CD4-positive, alpha-beta memory T cell (primary cell): ENCODE measurements around the gene FBXW5. TPM values are rescaled to one million over a fixed set of nuclear protein-coding genes. Genes with fewer than 3 reads are reported as not detected.

Source experiments
- CTCF ChIA-PET: fragments of 350-600 bp; sonication (Branson Sonifier 250); formaldehyde crosslinking; loops from one replicate; lab custom pipeline; 2021; ENCODE audit warnings: inconsistent platforms; ENCODE audit not compliant: partially characterized antibody; lab: Charles Lee
- POLR2A ChIA-PET: fragments of 350-600 bp; sonication (Branson Sonifier 250); formaldehyde crosslinking; loops from one replicate; lab custom pipeline; 2021; ENCODE audit not compliant: partially characterized antibody; lab: Charles Lee
- DNase-seq, 5 donors: peaks; one replicate each; pipeline versions ENCODE4 v3.0.0 to v3.0.0-alpha.2; 2020 to 2022; ENCODE audit warnings: mixed read lengths in 1 of 5
- H3K27ac ChIP-seq: one replicate; pipeline ENCODE4 v1.7.0; 2013; ENCODE audit warnings: low read depth, low read length
- H3K27me3 ChIP-seq: 2 replicates; pipeline ENCODE4 v1.7.0; 2013; ENCODE audit warnings: mild to moderate bottlenecking, low read length, moderate library complexity; ENCODE audit not compliant: insufficient read depth
- H3K36me3 ChIP-seq: 2 replicates; pipeline ENCODE4 v1.7.0; 2013; ENCODE audit warnings: mild to moderate bottlenecking, low read length, moderate library complexity; ENCODE audit not compliant: insufficient read depth
- H3K4me1 ChIP-seq: 2 replicates; pipeline ENCODE4 v1.7.0; 2013; ENCODE audit warnings: mild to moderate bottlenecking, low read length, moderate library complexity; ENCODE audit not compliant: insufficient read depth
- H3K4me3 ChIP-seq, 2 donors: one replicate each; pipeline ENCODE4 v1.7.0; 2013; ENCODE audit warnings: low read length in 2 of 2, mild to moderate bottlenecking in 1 of 2
- H3K9me3 ChIP-seq, 2 donors: one replicate each; pipeline ENCODE4 v1.7.0; 2013; ENCODE audit warnings: low read length in 2 of 2, control low read depth in 1 of 2; ENCODE audit not compliant: control insufficient read depth in 1 of 2
- H3K27ac Mint-ChIP-seq, 7 donors: one replicate each; pipeline ENCODE4 v1.8.0; 2020 to 2021; ENCODE audit warnings: mixed read lengths in 7 of 7, mild to moderate bottlenecking in 6 of 7, inconsistent platforms in 3 of 7, moderate library complexity in 3 of 7
- H3K27me3 Mint-ChIP-seq, 2 donors: one replicate each; pipeline ENCODE4 v1.8.0; 2020 to 2021; ENCODE audit warnings: mixed read lengths in 2 of 2
- H3K36me3 Mint-ChIP-seq, 2 donors: one replicate each; pipeline ENCODE4 v1.8.0; 2020 to 2021; ENCODE audit warnings: mixed read lengths in 2 of 2, inconsistent platforms in 1 of 2, mild to moderate bottlenecking in 1 of 2
- H3K4me1 Mint-ChIP-seq, 4 donors: one replicate each; pipeline ENCODE4 v1.8.0; 2020 to 2021; ENCODE audit warnings: mixed read lengths in 4 of 4, mild to moderate bottlenecking in 1 of 4
- H3K4me3 Mint-ChIP-seq, 8 donors: one replicate each; pipeline ENCODE4 v1.8.0; 2020 to 2021; ENCODE audit warnings: mixed read lengths in 8 of 8, mild to moderate bottlenecking in 7 of 8, moderate library complexity in 6 of 8, inconsistent platforms in 3 of 8
- H3K9me3 Mint-ChIP-seq, 8 donors: one replicate each; pipeline ENCODE4 v1.8.0; 2020 to 2021; ENCODE audit warnings: mixed read lengths in 8 of 8, mild to moderate bottlenecking in 5 of 8, inconsistent platforms in 3 of 8, moderate library complexity in 1 of 8
- intact Hi-C: fragments of 100-400 bp; cut with micrococcal nuclease; formaldehyde crosslinking; loops from one replicate; pipeline ENCODE4 v1.15.1; 2023
- polyA plus RNA-seq, 2 donors: library from polyadenylated mRNA; unstranded; fragments of 300-500 nt; fragmentation: Illumina TruSeq; gene quantifications; one replicate each; pipeline ENCODE4 v1.2.3, GENCODE V29; 2021
- total RNA-seq, 2 experiments: library from RNA; stranded (reverse); gene quantifications; one replicate each; pipeline ENCODE4 v1.2.3, GENCODE V29; 2021

The FBXW5 gene
- total and polyA plus RNA-seq, 4 experiments from 2014 or later = 98.6 to 160 (median 122) TPM

- ChIA-PET CTCF (interaction anchor here (0.9 to 1.0 kb wide), 2 partner anchors 10 to 47 kb away, joined by 3 read pairs; partner anchors contain the start of gene ABCA2), POLR2A (interaction anchor here (1.0 to 6.3 kb wide), 3 partner anchors 12 to 38 kb away, joined by 4 to 57 read pairs (median 4); partner anchors contain the start of genes CLIC3, FBXW5 and PAXX)
- Histone ChIP-seq H3K36me3 (no peaks in the 10 kb centered on the region), H3K4me1 (peaks cover 11% of the 10 kb centered on the region), H3K27me3 (peaks cover 5% of the 10 kb centered on the region), H3K4me3 (no peak overlapping the region), H3K9me3 (no peaks in the 10 kb centered on the region), H3K27ac (no peak overlapping the region)
- intact Hi-C loops = no loop called here
- Mint-ChIP-seq H3K9me3 (no peaks in the 10 kb centered on the region), H3K4me1 (peaks cover 3 to 11% (median 7%) of the 10 kb centered on the region in 4 donors), H3K27me3 (peaks cover 6 to 9% of the 10 kb centered on the region in 2 donors), H3K27ac (no peak overlapping the region), H3K36me3 (no peaks in the 10 kb centered on the region), H3K4me3 (no peak overlapping the region)
- DNase-seq = no peak
Measured at GRCh38 chr9:136981588-136982231, 37.2 kb upstream of the FBXW5 start.

- H3K36me3 ChIP-seq = no peaks in the 10 kb centered on the region
- Mint-ChIP-seq H3K4me3 (peak overlapping the region in 1 of 8 donors; percentile 15), H3K9me3 (no peaks in the 10 kb centered on the region), H3K4me1 (peaks cover 6 to 19% (median 12%) of the 10 kb centered on the region in 4 donors), H3K36me3 (no peaks in the 10 kb centered on the region), H3K27me3 (peaks cover 5 to 6% of the 10 kb centered on the region in 2 donors), H3K27ac (peak overlapping the region in 1 of 7 donors; percentile 17)
- no peak for DNase-seq
- intact Hi-C loops = no loop called here
- H3K27me3 ChIP-seq = peaks cover 5% of the 10 kb centered on the region
- H3K9me3 ChIP-seq = no peaks in the 10 kb centered on the region
- no peak overlapping the region for H3K27ac ChIP-seq
- no peak overlapping the region for H3K4me3 ChIP-seq
- ChIA-PET POLR2A (interaction anchor here (6.3 kb wide), 1 partner anchor 13 kb away, joined by 57 read pairs; the partner anchor contains the start of genes CLIC3 and PAXX), CTCF (interaction anchor here (0.9 kb wide), 1 partner anchor 10 kb away, joined by 3 read pairs; no protein-coding TSS in a partner anchor)
- H3K4me1 ChIP-seq = peaks cover 17% of the 10 kb centered on the region
Measured at GRCh38 chr9:136980669-136981478, 36.3 kb upstream of the FBXW5 start.

GRCh38 chr9:136979769-136980587 lies 35.4 kb upstream of the FBXW5 start:
- intact Hi-C loops = loop anchor here (2.0 to 10.0 kb wide), 2 partner anchors 13 to 45 kb away; partner anchors contain the start of genes ABCA2 and PAXX
- Histone ChIP-seq H3K27me3 (peaks cover 5% of the 10 kb centered on the region), H3K27ac (no peak overlapping the region), H3K4me3 (no peak overlapping the region), H3K9me3 (no peaks in the 10 kb centered on the region), H3K4me1 (peaks cover 26% of the 10 kb centered on the region), H3K36me3 (no peaks in the 10 kb centered on the region)
- H3K4me1 Mint-ChIP-seq = peaks cover 11 to 28% (median 20%) of the 10 kb centered on the region in 4 donors
- no peaks in the 10 kb centered on the region for H3K9me3 Mint-ChIP-seq
- ChIA-PET POLR2A (interaction anchor here (6.3 kb wide), 1 partner anchor 14 kb away, joined by 57 read pairs; the partner anchor contains the start of genes CLIC3 and PAXX), CTCF (no interaction called here)
- H3K27me3 Mint-ChIP-seq = peaks cover 5 to 6% of the 10 kb centered on the region in 2 donors
- no peak for DNase-seq
- peak overlapping the region in 2 of 7 donors; percentile 17 to 42 for H3K27ac Mint-ChIP-seq
- H3K36me3 Mint-ChIP-seq = no peaks in the 10 kb centered on the region
- H3K4me3 Mint-ChIP-seq = peak overlapping the region in 1 of 8 donors; percentile 48

GRCh38 chr9:136978865-136979544 lies 34.5 kb upstream of the FBXW5 start:
- H3K27ac Mint-ChIP-seq = peak overlapping the region in 1 of 7 donors; percentile 17
- DNase-seq = no peak
- CTCF ChIA-PET = no interaction called here
- H3K9me3 Mint-ChIP-seq = no peaks in the 10 kb centered on the region
- Histone ChIP-seq H3K9me3 (no peaks in the 10 kb centered on the region), H3K27ac (no peak overlapping the region), H3K27me3 (peaks cover 5% of the 10 kb centered on the region), H3K36me3 (no peaks in the 10 kb centered on the region), H3K4me1 (peaks cover 35% of the 10 kb centered on the region), H3K4me3 (no peak overlapping the region)
- H3K27me3 Mint-ChIP-seq = peaks cover 4% of the 10 kb centered on the region in 2 donors
- no peak overlapping the region for H3K4me3 Mint-ChIP-seq
- H3K4me1 Mint-ChIP-seq = peaks cover 14 to 35% (median 25%) of the 10 kb centered on the region in 4 donors
- POLR2A ChIA-PET = interaction anchor here (1.0 to 6.3 kb wide), 8 partner anchors 11 to 56 kb away, joined by 3 to 57 read pairs (median 4); partner anchors contain the start of genes CLIC3 and PAXX
- H3K36me3 Mint-ChIP-seq = no peaks in the 10 kb centered on the region
- intact Hi-C loops = loop anchor here (1.0 to 10.0 kb wide), 4 partner anchors 14 to 188 kb away; partner anchors contain the start of genes ABCA2, PAXX, TMEM141 and TRAF2

GRCh38 chr9:136978073-136978864 lies 33.7 kb upstream of the FBXW5 start:
- Mint-ChIP-seq H3K9me3 (no peaks in the 10 kb centered on the region), H3K36me3 (no peaks in the 10 kb centered on the region), H3K27ac (no peak overlapping the region), H3K4me3 (peak overlapping the region in 5 of 8 donors; percentile 24 to 61 (median 47)), H3K27me3 (no peaks in the 10 kb centered on the region), H3K4me1 (peaks cover 11 to 32% (median 23%) of the 10 kb centered on the region in 4 donors)
- ChIA-PET CTCF (interaction anchor here (0.7 kb wide), 1 partner anchor 54 kb away, joined by 3 read pairs; the partner anchor contains the start of gene FUT7), POLR2A (interaction anchor here (0.8 to 6.3 kb wide), 9 partner anchors 10 to 57 kb away, joined by 3 to 57 read pairs (median 4); partner anchors contain the start of genes CLIC3 and PAXX)
- Histone ChIP-seq H3K4me3 (peak overlapping the region in 1 of 2 donors; percentile 9), H3K27ac (peak overlapping the region; percentile 2), H3K27me3 (no peaks in the 10 kb centered on the region), H3K9me3 (no peaks in the 10 kb centered on the region), H3K4me1 (peaks cover 41% of the 10 kb centered on the region), H3K36me3 (no peaks in the 10 kb centered on the region)
- peak; percentile 66 to 81 (median 69) for DNase-seq
- intact Hi-C loops = loop anchor here (1.0 to 10.0 kb wide), 4 partner anchors 15 to 187 kb away; partner anchors contain the start of genes ABCA2, PAXX, TMEM141 and TRAF2
